GM21390 (cell line): ENCODE data around the gene GPRIN3.
"Not testable (repeated sequence)": the region's sequence is repeated elsewhere in the genome, so short reads cannot be mapped to it uniquely, and the experiment has no call there.

Experiments used
- ATAC-seq: cut with Tn5 transposase; IDR thresholded peaks from one replicate; pipeline ENCODE4 v1.9.1; 2021; ENCODE audit not compliant: unreplicated experiment

GPRIN3 gene

GRCh38 chr4:89218587-89218986 is 89.0 kb downstream of the GPRIN3 start:
- no peak for ATAC-seq

DNA sequence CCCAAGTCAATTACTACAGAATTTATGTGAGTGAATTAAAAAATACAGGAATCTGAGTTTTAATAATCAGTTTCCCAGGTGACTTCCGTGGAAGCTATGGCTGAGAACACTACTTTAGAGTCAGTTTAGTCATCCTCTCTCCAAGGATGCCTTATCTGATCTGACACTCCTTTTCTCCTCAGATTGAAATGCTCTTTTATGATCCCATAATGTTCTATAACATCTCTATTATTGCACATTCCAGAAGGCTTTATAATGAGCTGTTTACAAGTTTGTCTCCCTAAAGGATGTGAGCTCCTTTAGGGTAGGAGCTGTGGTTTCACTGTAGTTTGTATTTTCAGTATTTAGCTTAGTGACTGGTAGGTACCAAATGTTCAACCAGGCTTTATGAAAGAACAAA is 90.0 kb downstream of the GPRIN3 start:
- no peak for ATAC-seq

- ATAC-seq, result no peak
Measured at GRCh38 chr4:89216866-89217265, 90.7 kb downstream of the GPRIN3 start.

- ATAC-seq, result no peak
Measured at GRCh38 chr4:89216422-89216821, 91.2 kb downstream of the GPRIN3 start.

GRCh38 chr4:89215736-89216135 is 91.9 kb downstream of the GPRIN3 start:
- no peak for ATAC-seq

DNA sequence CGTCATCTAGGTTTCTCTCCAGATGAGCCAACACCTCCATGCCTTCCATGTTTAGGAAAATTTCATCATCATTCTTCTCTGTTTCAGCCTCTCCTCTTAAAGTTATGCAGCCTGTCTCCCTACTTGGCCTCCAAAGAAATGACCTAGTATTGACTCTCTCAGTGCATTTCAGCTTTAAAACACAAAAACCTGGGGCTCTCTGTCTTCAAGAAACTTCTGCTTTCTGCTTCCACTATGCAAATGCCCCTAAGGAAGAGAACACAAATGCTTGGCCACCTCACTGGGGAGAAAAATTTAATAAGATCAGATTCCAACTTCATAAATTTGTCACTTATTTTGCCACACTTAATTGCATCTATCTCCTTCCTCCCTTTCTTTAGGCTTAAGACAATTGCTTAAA is 93.3 kb downstream of the GPRIN3 start:
- no peak for ATAC-seq

GRCh38 chr4:89213382-89213701 is 94.3 kb downstream of the GPRIN3 start:
- no peak for ATAC-seq

DNA sequence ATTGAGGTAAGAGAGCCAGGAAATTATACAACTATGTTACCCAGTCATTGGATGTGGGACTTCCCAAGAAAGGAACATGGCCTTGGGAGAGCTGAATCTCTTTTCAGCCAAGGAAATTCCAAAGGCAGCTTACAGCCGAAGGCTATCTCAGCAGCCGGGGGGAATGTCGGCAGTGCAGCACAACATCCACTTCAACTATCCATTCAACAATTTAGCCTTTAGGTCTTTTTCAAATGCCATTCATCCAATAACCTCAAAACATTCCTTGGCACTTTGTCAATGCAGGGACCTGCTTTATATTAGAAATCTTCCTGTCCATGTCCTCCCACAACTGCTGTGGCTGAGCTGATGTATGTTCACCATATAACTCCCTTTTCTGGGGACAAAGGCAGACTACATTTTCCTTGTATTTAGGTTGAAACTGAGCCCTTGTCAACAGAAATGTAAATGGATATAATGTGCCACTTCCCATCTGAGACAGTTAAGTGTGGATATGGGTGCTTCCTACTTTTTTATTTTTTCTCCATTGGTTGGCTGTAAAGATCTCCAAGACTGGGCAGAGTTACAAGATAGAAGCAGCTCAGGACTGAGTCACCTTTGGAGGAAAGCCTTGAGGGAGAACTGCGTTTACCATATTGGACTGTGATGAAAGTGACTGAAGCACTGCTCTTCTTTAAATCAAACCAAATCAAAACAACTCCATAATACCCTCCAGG is 94.8 kb downstream of the GPRIN3 start:
- no peak for ATAC-seq

DNA sequence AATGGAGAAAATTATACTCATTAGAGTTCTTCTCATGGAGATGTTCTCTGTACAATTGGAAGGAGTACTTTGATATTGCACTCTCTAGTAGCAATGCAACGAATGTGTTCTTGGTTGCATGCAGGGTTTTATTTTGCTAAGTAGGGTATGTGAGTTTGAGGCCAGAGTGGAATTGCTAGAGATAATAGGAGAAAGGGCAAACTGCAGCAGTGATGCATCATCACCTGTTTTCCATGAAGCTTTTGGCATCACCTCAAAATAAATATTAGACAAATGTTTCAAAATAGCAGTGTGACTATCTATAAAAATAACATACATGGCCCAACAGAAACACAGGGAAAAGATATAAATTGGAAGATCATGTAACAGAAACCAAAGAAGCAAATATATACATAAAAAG is 103.0 kb downstream of the GPRIN3 start:
- ATAC-seq, result no peak

DNA sequence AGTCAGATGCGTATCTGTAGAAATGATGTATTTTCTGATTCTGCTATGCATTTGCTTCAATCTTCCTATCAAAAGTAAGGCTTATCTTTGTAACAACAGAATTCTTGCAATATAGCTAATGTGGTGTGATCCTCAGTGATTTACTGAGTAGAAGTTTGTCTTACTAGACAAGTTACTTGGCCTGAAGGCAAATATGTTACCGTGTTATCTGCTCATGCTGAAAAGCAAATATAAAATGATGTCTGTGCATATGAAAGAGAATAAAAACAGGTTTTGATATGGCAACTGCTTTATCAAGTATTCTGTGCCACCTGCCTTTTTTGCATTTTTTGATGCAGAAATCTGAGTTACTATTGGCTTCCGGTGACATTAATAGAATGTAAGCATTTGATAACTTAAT is 103.7 kb downstream of the GPRIN3 start:
- no peak for ATAC-seq

DNA sequence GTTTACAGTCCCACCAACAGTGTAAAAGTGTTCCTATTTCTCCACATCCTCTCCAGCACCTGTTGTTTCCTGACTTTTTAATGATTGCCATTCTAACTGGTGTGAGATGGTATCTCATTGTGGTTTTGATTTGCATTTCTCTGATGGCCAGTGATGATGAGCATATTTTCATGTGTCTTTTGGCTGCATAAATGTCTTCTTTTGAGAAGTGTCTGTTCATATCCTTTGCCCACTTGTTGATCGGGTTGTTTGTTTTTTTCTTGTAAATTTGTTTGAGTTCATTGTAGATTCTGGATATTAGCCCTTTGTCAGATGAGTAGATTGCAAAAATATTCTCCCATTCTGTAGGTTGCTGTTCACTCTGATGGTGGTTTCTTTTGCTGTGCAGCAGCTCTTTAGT is 108.2 kb downstream of the GPRIN3 start:
- not testable (repeated sequence) for ATAC-seq

DNA sequence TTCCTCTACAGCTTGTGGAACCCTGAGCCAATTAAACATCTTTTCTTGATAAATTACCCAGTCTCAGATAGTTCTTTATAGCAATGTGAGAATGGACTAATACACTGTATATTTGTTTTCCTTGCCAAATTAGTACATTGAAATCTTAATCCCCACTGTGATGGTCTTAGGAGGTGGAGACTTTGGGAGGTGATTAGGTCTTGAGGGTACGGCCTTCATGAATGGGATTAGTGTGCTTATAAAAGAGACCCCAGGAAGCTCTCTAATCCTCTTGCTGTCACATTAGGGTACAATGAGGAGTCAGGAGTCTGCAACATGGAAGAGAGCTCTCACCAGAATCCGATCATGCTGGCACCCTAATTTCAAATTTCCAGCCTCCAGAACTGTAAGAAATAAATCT is 109.7 kb downstream of the GPRIN3 start:
- ATAC-seq, result no peak

- ATAC-seq, result no peak
Measured at GRCh38 chr4:89196745-89197144, 110.9 kb downstream of the GPRIN3 start.

DNA sequence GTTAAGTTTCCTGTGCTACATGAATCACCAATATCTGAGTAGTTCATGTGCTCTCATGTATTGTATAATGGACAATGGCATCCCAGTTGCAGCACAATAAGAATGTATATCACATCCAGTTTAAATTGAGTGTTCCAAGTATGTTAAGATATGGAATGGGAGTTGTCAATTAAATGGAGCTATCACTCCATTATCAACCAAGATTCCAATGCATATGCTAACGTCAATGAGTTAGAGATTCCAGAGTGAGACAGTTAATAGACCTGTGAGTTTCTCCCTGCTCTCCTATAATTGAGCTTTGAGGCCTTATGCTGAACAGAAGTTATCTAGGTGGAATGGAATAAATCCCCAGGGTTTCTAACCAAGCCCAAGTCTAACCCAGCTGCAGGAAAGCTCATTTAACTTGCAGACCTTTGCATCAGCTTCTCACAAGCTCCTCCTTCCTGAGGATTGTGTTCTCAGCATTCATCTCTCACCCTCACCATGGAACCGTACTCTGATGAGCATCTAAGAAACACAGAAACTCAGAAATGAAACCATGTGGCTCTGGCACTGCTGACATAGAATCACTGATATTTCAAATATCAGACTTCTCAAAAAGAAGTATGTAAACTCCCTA is 111.4 kb downstream of the GPRIN3 start:
- ATAC-seq, result no peak

- ATAC-seq, result no peak
Measured at GRCh38 chr4:89193843-89194242, 113.8 kb downstream of the GPRIN3 start.
